HepG2 (cell line): Measurements from ENCODE around the gene DRD3. TPM values are rescaled to one million over a fixed set of nuclear protein-coding genes. Genes with fewer than 3 reads are reported as not detected.

Experiments
- ATAC-seq: fragments of 200-7000 bp; cut with Tn5 transposase; 3 replicates; pipeline ENCODE4 v1.9.1; 2020; ENCODE audit warnings: mild to moderate bottlenecking, moderate library complexity
- BruUV-seq: library from RNA; stranded (reverse); fragments of 400-500 nt; replicated peaks from 2 replicates; lab custom pipeline; 2021; lab: Mats Ljungman, UMichigan
- CTCF ChIA-PET: fragments of 300-600 bp; formaldehyde crosslinking; extraction: SDS; loops from one replicate; lab custom pipeline; 2021; ENCODE audit warnings: low total read pairs, inconsistent platforms, low intra/inter-chr PET ratio; lab: Yijun Ruan, JAX
- POLR2A ChIA-PET: fragments of 350-600 bp; sonication (Branson Sonifier 250); formaldehyde crosslinking; loops from one replicate; lab custom pipeline; 2020; ENCODE audit warnings: antibody characterized with exemption, inconsistent platforms; lab: Yijun Ruan, JAX
- DNase-seq: peaks from one replicate; pipeline ENCODE4 v3.0.0-alpha.2; 2015; ENCODE audit warnings: low spot score
- FAIRE-seq: peaks from 3 replicates; lab custom pipeline; 2011; peaks lifted over from hg19 to GRCh38; lab: Jason Lieb, UNC
- H2AFZ ChIP-seq: one replicate; pipeline ENCODE4 v1.6.1; 2011; ENCODE audit warnings: low read length, inconsistent platforms
- H3K27ac ChIP-seq: fragments of 300-600 bp; 3 replicates; pipeline ENCODE4 v1.8.0; 2011; ENCODE audit warnings: mixed run types, mild to moderate bottlenecking, mixed read lengths, low read length, inconsistent platforms; ENCODE audit not compliant: insufficient read depth; ENCODE audit errors: extremely low read length
- H3K27me3 ChIP-seq, 2 experiments: fragments of 200-600 bp in 1 of 2; 2 replicates in 1 of 2; 3 replicates in 1 of 2; pipeline versions ENCODE4 v1.6.0 to v1.8.0; 2011; ENCODE audit warnings: low read length in 2 of 2, mild to moderate bottlenecking in 2 of 2, moderate library complexity in 2 of 2, inconsistent platforms in 1 of 2; ENCODE audit not compliant: insufficient read depth in 2 of 2, control insufficient read depth in 1 of 2
- H3K36me3 ChIP-seq, 2 experiments: fragments of 200-600 bp in 1 of 2; replicated peaks in 1 of 2; 2 replicates in 1 of 2; 3 replicates in 1 of 2; pipeline versions ENCODE4 v1.5.1 to v1.8.0; 2011; ENCODE audit warnings: low read length in 2 of 2, inconsistent platforms in 1 of 2; ENCODE audit not compliant: insufficient read depth in 2 of 2, control insufficient read depth in 1 of 2
- H3K4me1 ChIP-seq: 2 replicates; pipeline ENCODE4 v1.5.1; 2012; ENCODE audit warnings: low read length, inconsistent platforms; ENCODE audit not compliant: insufficient read depth
- H3K4me2 ChIP-seq: 2 replicates; pipeline ENCODE4 v1.6.0; 2011; ENCODE audit warnings: low read depth, low read length, inconsistent platforms
- H3K4me3 ChIP-seq, 3 experiments: fragments of 200-600 bp in 1 of 3; sonication (generic), shearing (Covaris generic) in 1 of 3; replicated peaks in 1 of 3; 2 replicates each; pipeline ENCODE4 v1.5.1; 2011 to 2016; ENCODE audit warnings: low read length in 3 of 3, inconsistent platforms in 2 of 3, low read depth in 2 of 3, mild to moderate bottlenecking in 2 of 3, control low read depth in 1 of 3, mixed read lengths in 1 of 3; ENCODE audit not compliant: insufficient read depth in 1 of 3
- H3K79me2 ChIP-seq: one replicate; pipeline ENCODE4 v1.6.1; 2011; ENCODE audit warnings: low read length, inconsistent platforms; ENCODE audit not compliant: insufficient read depth
- H3K9ac ChIP-seq: 2 replicates; pipeline ENCODE4 v1.6.0; 2011; ENCODE audit warnings: mild to moderate bottlenecking, low read depth, low read length, inconsistent platforms; ENCODE audit not compliant: insufficient read depth
- H3K9me3 ChIP-seq: 2 replicates; pipeline ENCODE4 v1.5.1; 2012; ENCODE audit warnings: mild to moderate bottlenecking, low read length
- H4K20me1 ChIP-seq: 2 replicates; pipeline ENCODE4 v1.6.0; 2011; ENCODE audit warnings: inconsistent platforms, mild to moderate bottlenecking, low read length, moderate library complexity; ENCODE audit not compliant: insufficient read depth
- ARID4A ChIP-seq: sonication (generic); formaldehyde crosslinking; IDR thresholded peaks from 2 replicates; pipeline ENCODE4 v1.5.0; 2020; ENCODE audit warnings: mild to moderate bottlenecking, missing genetic modification reagents, borderline replicate concordance
- DMTF1 ChIP-seq: sonication (generic); formaldehyde crosslinking; IDR thresholded peaks from 2 replicates; pipeline ENCODE4 v1.4.0; 2020; ENCODE audit warnings: mild to moderate bottlenecking, missing genetic modification reagents
- HHEX ChIP-seq: IDR thresholded peaks from 2 replicates; pipeline ENCODE4 v1.6.1; 2016; ENCODE audit warnings: control low read depth
- HNRNPH1 ChIP-seq: fragments of 200-400 bp; formaldehyde crosslinking; optimal IDR thresholded peaks from 2 replicates; pipeline ENCODE3; 2017; ENCODE audit warnings: mild to moderate bottlenecking, low read depth, low read length
- KDM3A ChIP-seq: IDR thresholded peaks from 2 replicates; pipeline ENCODE4 v1.6.1; 2018; ENCODE audit warnings: low read depth, missing compliant biosample characterization
- KLF6 ChIP-seq: IDR thresholded peaks from 2 replicates; pipeline ENCODE4 v1.8.0; 2016; ENCODE audit warnings: missing biosample characterization, missing genetic modification reagents
- MATR3 ChIP-seq: sonication (generic); formaldehyde crosslinking; IDR thresholded peaks from 2 replicates; pipeline ENCODE4 v1.4.0; 2020; ENCODE audit warnings: missing genetic modification reagents
- MIER2 ChIP-seq: IDR thresholded peaks from 2 replicates; pipeline ENCODE4 v1.6.1; 2016; ENCODE audit warnings: missing biosample characterization, missing genetic modification reagents
- POGZ ChIP-seq: sonication (generic); formaldehyde crosslinking; IDR thresholded peaks from 2 replicates; pipeline ENCODE4 v1.4.0; 2020; ENCODE audit warnings: mild to moderate bottlenecking, missing genetic modification reagents
- RNF2 ChIP-seq: fragments of 450-650 bp; conservative IDR thresholded peaks from 2 replicates; pipeline ENCODE4 v1.6.1; 2016; ENCODE audit warnings: low read depth
- TEAD2 ChIP-seq: sonication (generic); formaldehyde crosslinking; IDR thresholded peaks from 2 replicates; pipeline ENCODE4 v1.9.0; 2021; ENCODE audit warnings: missing genetic modification reagents
- THAP9 ChIP-seq: sonication (generic); formaldehyde crosslinking; IDR thresholded peaks from 2 replicates; pipeline ENCODE4; 2020; ENCODE audit warnings: missing genetic modification reagents, mild to moderate bottlenecking, borderline replicate concordance
- ZNF883 ChIP-seq: sonication (generic); formaldehyde crosslinking; IDR thresholded peaks from 2 replicates; pipeline ENCODE4 v1.5.1; 2020; ENCODE audit warnings: mild to moderate bottlenecking, missing genetic modification reagents; ENCODE audit errors: not compliant biosample characterization
- ZSCAN21 ChIP-seq: sonication (generic); formaldehyde crosslinking; IDR thresholded peaks from 2 replicates; pipeline ENCODE4 v1.8.0; 2022; ENCODE audit warnings: mild to moderate bottlenecking, missing genetic modification reagents, moderate library complexity, borderline replicate concordance
- WGBS: methylation state at CpG from one replicate; pipeline ENCODE4 v1.1.6; 2017; ENCODE audit warnings: low lambda C conversion rate; 5-methylcytosine and 5-hydroxymethylcytosine counted together
- in situ Hi-C: cut with HindIII; loops from 2 replicates; pipeline ENCODE4 v1.10.0; 2017; ENCODE audit warnings: low pct_unique_long_range_greater_than_20kb; ENCODE audit not compliant: extremely low pct_ligation_motif_present
- intact Hi-C: fragments of 100-400 bp; cut with micrococcal nuclease; formaldehyde crosslinking; loops from one replicate; pipeline ENCODE4 v1.10.0; 2022; ENCODE audit not compliant: unreplicated experiment
- polyA plus RNA-seq, 8 experiments: library from polyadenylated mRNA; depleted of rRNA in 3 of 8; stranded (reverse) in 7 of 8; unstranded in 1 of 8; fragments of >200 nt; fragmentation: Illumina TruSeq in 4 of 8; extraction: Trizol in 4 of 8; gene quantifications; 2 replicates each; pipeline versions ENCODE4 v1.2.1 to v1.2.3, GENCODE V29; 2011 to 2016; ENCODE audit warnings: low read depth in 4 of 8, missing spikeins in 1 of 8, mixed read lengths in 1 of 8; ENCODE audit not compliant: insufficient read depth in 1 of 8
- total RNA-seq, 5 experiments: library from RNA; depleted of rRNA; stranded (reverse); fragments of >200 nt; fragmentation: Illumina TruSeq; extraction: Trizol; gene quantifications; 2 replicates each; pipeline ENCODE4 v1.2.3, GENCODE V29; 2016; ENCODE audit warnings: low read depth in 1 of 5

Gene DRD3
- total and polyA plus RNA-seq, 2 of the 13 experiments (the other 11 are each of a cell fraction or from before 2014, with no cell fraction given), result not detected

- TF ChIP-seq THAP9 (CRISPR knock-in tag), result peak; percentile 65; the same call in 1 of the 2 replicates
- TF ChIP-seq KLF6 (CRISPR knock-in tag), result no peak
- TF ChIP-seq DMTF1, result no peak
Measured at GRCh38 chr3:114152519-114153151, 26.2 kb downstream of the DRD3 start (continued).

GRCh38 chr3:114151091-114151490 lies 27.8 kb downstream of the DRD3 start:
- Histone ChIP-seq H3K36me3 (no peaks in the 10 kb centered on the region), H4K20me1 (no peaks in the 10 kb centered on the region), H3K27ac (no peak overlapping the region), H3K4me2 (no peak overlapping the region), H2AFZ (no peak overlapping the region), H3K9ac (no peak overlapping the region), H3K9me3 (no peaks in the 10 kb centered on the region), H3K79me2 (no peaks in the 10 kb centered on the region), H3K4me3 (no peak overlapping the region), H3K27me3 (peaks cover 0 to 34% of the 10 kb centered on the region in 2 experiments; a peak in 3 of 5 replicates), H3K4me1 (peaks cover 5% of the 10 kb centered on the region; the same call in 1 of the 2 replicates)
- DNase-seq (no peak), FAIRE-seq (no peak), ATAC-seq (no peak)
- POLR2A ChIA-PET, result no interaction called here
- CTCF ChIA-PET, result no interaction called here
- intact Hi-C loops, result loop anchor here (5.0 to 10.0 kb wide), 2 partner anchors 186 to 309 kb away; no protein-coding TSS in a partner anchor
- in situ Hi-C loops, result loop anchor here (10.0 kb wide), 1 partner anchor 144 kb away; the partner anchor contains the start of gene TIGIT
- no TSS peak for BruUV-seq
- WGBS, result 17% methylated on average over 3 of the region's 3 CpGs
- TF ChIP-seq MIER2 (CRISPR knock-in tag) (no peak), POGZ (CRISPR knock-in tag) (no peak), ZNF883 (CRISPR knock-in tag) (no peak), HHEX (CRISPR knock-in tag) (no peak), RNF2 (no peak), MATR3 (CRISPR knock-in tag) (no peak), ARID4A (CRISPR knock-in tag) (no peak), KDM3A (CRISPR knock-in tag) (no peak), TEAD2 (no peak), ZSCAN21 (CRISPR knock-in tag) (no peak), HNRNPH1 (no peak)
